Endothelial cell of umbilical vein (primary cell): ENCODE data around the gene ESF1. TPM values are rescaled to one million over a fixed set of nuclear protein-coding genes. Genes with fewer than 3 reads are reported as not detected.

Experiments used
- BruUV-seq: library from RNA; stranded (reverse); fragments of 400-500 nt; replicated peaks from 2 replicates; lab custom pipeline; 2021; lab: Mats Ljungman, UMichigan
- CTCF ChIA-PET: fragments of 300-600, 350-600 bp; sonication (Branson Sonifier 250); formaldehyde crosslinking; loops from one replicate; lab custom pipeline; 2021; ENCODE audit warnings: antibody characterized with exemption, inconsistent platforms; lab: Charles Lee
- POLR2A ChIA-PET: fragments of 300-600, 350-600 bp; sonication (Branson Sonifier 250); formaldehyde crosslinking; loops from one replicate; lab custom pipeline; 2021; ENCODE audit warnings: antibody characterized with exemption, inconsistent platforms; lab: Charles Lee
- DNase-seq: peaks from one replicate; pipeline ENCODE4 v3.0.0-alpha.2; 2011; ENCODE audit warnings: low read depth, low spot score
- FAIRE-seq: peaks from 2 replicates; lab custom pipeline; 2011; peaks lifted over from hg19 to GRCh38; lab: Jason Lieb, UNC
- H2AFZ ChIP-seq: 2 replicates; pipeline ENCODE4 v1.6.0; 2012; ENCODE audit warnings: low read depth, low read length, control low read depth, inconsistent platforms
- H3K27ac ChIP-seq: 2 replicates; pipeline ENCODE4 v1.5.1; 2011; ENCODE audit warnings: low read depth, mild to moderate bottlenecking, control low read depth, low read length, moderate library complexity; ENCODE audit not compliant: insufficient read depth
- H3K27me3 ChIP-seq, 2 experiments: 2 replicates each; pipeline versions ENCODE4 v1.6.0 to v1.6.1; 2011; ENCODE audit warnings: low read length in 2 of 2, mixed read lengths in 1 of 2; ENCODE audit not compliant: control insufficient read depth in 2 of 2, insufficient read depth in 2 of 2
- H3K36me3 ChIP-seq, 2 experiments: 2 replicates in 1 of 2; 3 replicates in 1 of 2; pipeline ENCODE4 v1.5.1; 2011; ENCODE audit warnings: low read length in 2 of 2, mild to moderate bottlenecking in 1 of 2, moderate library complexity in 1 of 2; ENCODE audit not compliant: control insufficient read depth in 2 of 2, insufficient read depth in 2 of 2; ENCODE audit errors: extremely low read depth in 1 of 2
- H3K4me1 ChIP-seq: 3 replicates; pipeline ENCODE4 v1.5.1; 2011; ENCODE audit warnings: mild to moderate bottlenecking, low read length; ENCODE audit not compliant: control insufficient read depth, insufficient read depth; ENCODE audit errors: extremely low read depth
- H3K4me2 ChIP-seq: 2 replicates; pipeline ENCODE4 v1.6.1; 2011; ENCODE audit warnings: low read length, control low read depth, mixed read lengths; ENCODE audit not compliant: insufficient read depth
- H3K4me3 ChIP-seq, 3 experiments: fragments of 200-600 bp in 1 of 3; sonication (generic), shearing (Covaris generic) in 1 of 3; replicated peaks in 1 of 3; 2 replicates each; pipeline ENCODE4 v1.5.1; 2011 to 2016; ENCODE audit warnings: control low read depth in 3 of 3, low read length in 3 of 3, mild to moderate bottlenecking in 2 of 3, inconsistent platforms in 1 of 3, low read depth in 1 of 3, moderate library complexity in 1 of 3; ENCODE audit not compliant: insufficient read depth in 1 of 3
- H3K79me2 ChIP-seq: 2 replicates; pipeline ENCODE4 v1.6.0; 2012; ENCODE audit warnings: low read length, inconsistent platforms; ENCODE audit not compliant: control insufficient read depth, insufficient read depth
- H3K9ac ChIP-seq: replicated peaks from 2 replicates; pipeline ENCODE3; 2011; ENCODE audit warnings: low read length, control low read depth; ENCODE audit not compliant: insufficient read depth; ENCODE audit errors: extremely low read depth
- H3K9me1 ChIP-seq: replicated peaks from 3 replicates; pipeline ENCODE4 v1.6.0; 2011; ENCODE audit warnings: mild to moderate bottlenecking, low read length; ENCODE audit not compliant: control insufficient read depth, insufficient read depth; ENCODE audit errors: extremely low read depth
- H3K9me3 ChIP-seq: replicated peaks from 2 replicates; pipeline ENCODE4 v1.5.1; 2012; ENCODE audit warnings: low read length, inconsistent platforms; ENCODE audit not compliant: control insufficient read depth, insufficient read depth
- H4K20me1 ChIP-seq: replicated peaks from 2 replicates; pipeline ENCODE3; 2011; ENCODE audit warnings: mild to moderate bottlenecking, low read length; ENCODE audit not compliant: control insufficient read depth, insufficient read depth; ENCODE audit errors: extremely low read depth
- EZH2 ChIP-seq: IDR thresholded peaks from 2 replicates; pipeline ENCODE4 v1.6.1; 2012; ENCODE audit warnings: borderline replicate concordance, low read depth, mild to moderate bottlenecking, moderate library complexity, low read length, inconsistent platforms; ENCODE audit not compliant: severe bottlenecking
- FOS ChIP-seq: IDR thresholded peaks from 2 replicates; pipeline ENCODE4 v1.6.1; 2011; ENCODE audit warnings: mild to moderate bottlenecking, low read length, moderate library complexity, borderline replicate concordance; ENCODE audit not compliant: insufficient read depth
- GATA2 ChIP-seq: IDR thresholded peaks from 2 replicates; pipeline ENCODE4 v1.7.0; 2011; ENCODE audit warnings: low read depth, mild to moderate bottlenecking, moderate library complexity, mixed read lengths, low read length; ENCODE audit not compliant: insufficient read length, insufficient read depth
- JUN ChIP-seq: IDR thresholded peaks from 2 replicates; pipeline ENCODE4 v1.6.1; 2011; ENCODE audit warnings: borderline replicate concordance, low read depth; ENCODE audit not compliant: insufficient read length, insufficient read depth
- MYC ChIP-seq: IDR thresholded peaks from one replicate; pipeline ENCODE4 v1.6.1; 2011; ENCODE audit warnings: mild to moderate bottlenecking, low read depth, low read length
- POLR2A ChIP-seq: IDR thresholded peaks from 2 replicates; pipeline ENCODE4 v1.6.1; 2012; ENCODE audit warnings: low read depth, mild to moderate bottlenecking, control low read depth, low read length
- POLR2AphosphoS5 ChIP-seq: IDR thresholded peaks from 2 replicates; pipeline ENCODE4 v1.6.1; 2012; ENCODE audit warnings: low read depth, mild to moderate bottlenecking, control low read depth, low read length, moderate library complexity; ENCODE audit not compliant: insufficient read depth
- dilution Hi-C: fragments of 300-500 bp; cut with MboI; formaldehyde crosslinking; loops from one replicate; pipeline ENCODE4 v1.15.0; 2019; ENCODE audit warnings: low sequenced_read_pairs; ENCODE audit not compliant: extremely low pct_ligation_motif_present
- intact Hi-C: fragments of 100-400 bp; cut with micrococcal nuclease; formaldehyde crosslinking; loops from one replicate; pipeline ENCODE4 v1.10.0; 2022
- polyA plus RNA-seq, 4 experiments: library from polyadenylated mRNA; depleted of rRNA in 3 of 4; stranded (reverse) in 3 of 4; unstranded in 1 of 4; fragments of >200 nt; gene quantifications; 2 replicates each; pipeline versions ENCODE4 v1.2.1 to v1.2.3, GENCODE V29; 2011 to 2012; ENCODE audit warnings: missing spikeins in 1 of 4
- total RNA-seq: library from RNA; stranded (reverse); gene quantifications from 2 replicates; pipeline ENCODE4 v1.2.3, GENCODE V29; 2021
- TF ChIP-seq, protein P1 (sequence below), 2 donors: IDR thresholded peaks; 1 replicate in 1 of 2; 2 replicates in 1 of 2; pipeline ENCODE4 v1.5.1; 2011; ENCODE audit warnings: low read length in 2 of 2, mild to moderate bottlenecking in 2 of 2, moderate library complexity in 2 of 2, control low read depth in 1 of 2, inconsistent platforms in 1 of 2, low read depth in 1 of 2; ENCODE audit not compliant: insufficient read depth in 1 of 2; ENCODE audit errors: extremely low read depth in 1 of 2
- TF ChIP-seq, protein P2 (sequence below): IDR thresholded peaks from 2 replicates; pipeline ENCODE4 v1.6.1; 2011; ENCODE audit not compliant: insufficient read depth, insufficient read length

The ESF1 gene
- total and polyA plus RNA-seq, 2 donors (not counting 3 experiments of a cell fraction or from before 2014, with no cell fraction given) = 0.72 to 15.5 TPM

DNA sequence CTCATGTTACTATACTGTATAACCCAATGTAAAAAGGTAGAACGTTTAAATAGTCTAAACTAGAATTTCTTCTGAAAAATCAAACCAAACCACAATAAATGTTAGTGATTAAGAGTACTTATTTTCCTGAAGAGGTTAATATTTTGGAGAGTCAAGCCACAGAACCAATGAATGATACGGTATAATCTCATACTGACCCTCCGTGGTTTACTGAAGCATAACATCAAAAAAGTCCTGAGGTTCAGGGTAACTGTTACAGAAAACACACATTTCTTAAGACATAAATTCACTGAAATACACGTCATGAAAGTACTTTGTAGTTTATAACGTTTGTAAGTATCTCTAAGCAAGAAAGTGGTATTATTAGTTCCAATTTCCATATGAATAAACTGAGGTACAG, 28.9 kb downstream of the ESF1 start:
- Histone ChIP-seq H3K9me1 (no peaks in the 10 kb centered on the region), H3K27me3 (no peaks in the 10 kb centered on the region), H3K9ac (no peak overlapping the region), H3K4me2 (no peak overlapping the region), H3K27ac (no peak overlapping the region), H4K20me1 (no peaks in the 10 kb centered on the region), H3K9me3 (no peaks in the 10 kb centered on the region), H3K36me3 (peaks cover 2 to 6% of the 10 kb centered on the region in 2 experiments), H3K79me2 (no peaks in the 10 kb centered on the region), H2AFZ (no peak overlapping the region), H3K4me1 (no peaks in the 10 kb centered on the region), H3K4me3 (no peak overlapping the region)
- TF ChIP-seq FOS = no peak
- TF ChIP-seq POLR2AphosphoS5 = no peak
- no peak for TF ChIP-seq GATA2
- TF ChIP-seq EZH2 = no peak
- TF ChIP-seq, protein P1, sequence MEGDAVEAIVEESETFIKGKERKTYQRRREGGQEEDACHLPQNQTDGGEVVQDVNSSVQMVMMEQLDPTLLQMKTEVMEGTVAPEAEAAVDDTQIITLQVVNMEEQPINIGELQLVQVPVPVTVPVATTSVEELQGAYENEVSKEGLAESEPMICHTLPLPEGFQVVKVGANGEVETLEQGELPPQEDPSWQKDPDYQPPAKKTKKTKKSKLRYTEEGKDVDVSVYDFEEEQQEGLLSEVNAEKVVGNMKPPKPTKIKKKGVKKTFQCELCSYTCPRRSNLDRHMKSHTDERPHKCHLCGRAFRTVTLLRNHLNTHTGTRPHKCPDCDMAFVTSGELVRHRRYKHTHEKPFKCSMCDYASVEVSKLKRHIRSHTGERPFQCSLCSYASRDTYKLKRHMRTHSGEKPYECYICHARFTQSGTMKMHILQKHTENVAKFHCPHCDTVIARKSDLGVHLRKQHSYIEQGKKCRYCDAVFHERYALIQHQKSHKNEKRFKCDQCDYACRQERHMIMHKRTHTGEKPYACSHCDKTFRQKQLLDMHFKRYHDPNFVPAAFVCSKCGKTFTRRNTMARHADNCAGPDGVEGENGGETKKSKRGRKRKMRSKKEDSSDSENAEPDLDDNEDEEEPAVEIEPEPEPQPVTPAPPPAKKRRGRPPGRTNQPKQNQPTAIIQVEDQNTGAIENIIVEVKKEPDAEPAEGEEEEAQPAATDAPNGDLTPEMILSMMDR (IDR thresholded peaks at IDR 0.05; ENCODE audit: extremely low read depth in 1 of 2, insufficient read depth in 1 of 2, low read depth in 1 of 2, low read length in 2 of 2) = no peak
- no peak for TF ChIP-seq POLR2A
- TF ChIP-seq, protein P2, sequence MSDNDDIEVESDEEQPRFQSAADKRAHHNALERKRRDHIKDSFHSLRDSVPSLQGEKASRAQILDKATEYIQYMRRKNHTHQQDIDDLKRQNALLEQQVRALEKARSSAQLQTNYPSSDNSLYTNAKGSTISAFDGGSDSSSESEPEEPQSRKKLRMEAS = no peak
- TF ChIP-seq JUN = no peak
- TF ChIP-seq MYC = no peak
- DNase-seq = no peak
- intact Hi-C loops = no loop called here
- ChIA-PET CTCF (interaction anchor here (1.2 kb wide), 1 partner anchor 17 kb away, joined by 4 read pairs; no protein-coding TSS in a partner anchor), POLR2A (no interaction called here)
- dilution Hi-C loops = no loop called here
- BruUV-seq = no TSS peak
- no peak for FAIRE-seq
